Peyer's patch (tissue), 4 donors: ENCODE results near the gene GRIK3. TPM values are rescaled to one million over a fixed set of nuclear protein-coding genes. Genes with fewer than 3 reads are reported as not detected.

ENCODE experiments used
- DNase-seq, 3 donors: peaks; one replicate each; pipeline ENCODE4 v3.0.0-alpha.2; 2017 to 2019
- H3K27ac ChIP-seq, 4 donors: fragments of 200-600 bp; sonication (generic); one replicate each; pipeline ENCODE4 v1.5.1; 2016 to 2019
- H3K27me3 ChIP-seq, 2 donors: fragments of 200-600 bp; sonication (generic); one replicate each; pipeline ENCODE4 v1.5.1; 2019
- H3K36me3 ChIP-seq, 3 donors: fragments of 200-600 bp; sonication (generic); one replicate each; pipeline ENCODE4 v1.5.1; 2016 to 2019
- H3K4me1 ChIP-seq, 4 donors: fragments of 200-600 bp; sonication (generic); one replicate each; pipeline ENCODE4 v1.5.1; 2016 to 2019
- H3K4me3 ChIP-seq, 4 donors: fragments of 200-600 bp; sonication (generic); 1 replicate in 3 of 4; 2 replicates in 1 of 4; pipeline ENCODE4 v1.5.1; 2016 to 2019; ENCODE audit warnings: mild to moderate bottlenecking in 1 of 4
- H3K9me3 ChIP-seq, 4 donors: fragments of 200-600 bp; sonication (generic); one replicate each; pipeline ENCODE4 v1.5.1; 2016 to 2019; ENCODE audit warnings: mild to moderate bottlenecking in 1 of 4
- CTCF ChIP-seq, 6 experiments: fragments of 450-650 bp in 4 of 6; fragments of 200-600 bp in 2 of 6; sonication (generic) in 1 of 6; IDR thresholded peaks; one replicate each; pipeline ENCODE4 v1.5.1; 2017 to 2019; ENCODE audit warnings: antibody characterized with exemption in 6 of 6, mild to moderate bottlenecking in 3 of 6, moderate library complexity in 1 of 6
- POLR2A ChIP-seq, 2 donors: fragments of 450-650 bp; IDR thresholded peaks; one replicate each; pipeline ENCODE4 v1.5.1; 2017; ENCODE audit warnings: antibody characterized with exemption in 2 of 2, mild to moderate bottlenecking in 2 of 2, moderate library complexity in 2 of 2
- total RNA-seq, 4 donors: library from RNA; depleted of rRNA; stranded (reverse); fragments of >200 nt; gene quantifications; one replicate each; pipeline ENCODE4 v1.1.0, GENCODE V29; 2016

The GRIK3 gene
- total RNA-seq, 4 donors from 2014 or later, result 0.18 to 0.83 (median 0.62) TPM

- peaks cover 0 to 3% (median 0%) of the 10 kb centered on the region in 4 donors for H3K9me3 ChIP-seq
- no peaks in the 10 kb centered on the region for H3K36me3 ChIP-seq
- no peaks in the 10 kb centered on the region for H3K4me1 ChIP-seq
- H3K4me3 ChIP-seq, result no peak overlapping the region
- no peaks in the 10 kb centered on the region for H3K27me3 ChIP-seq
- no peak for DNase-seq
- no peak for TF ChIP-seq CTCF (IDR thresholded peaks at IDR 0.05)
- TF ChIP-seq POLR2A (IDR thresholded peaks at IDR 0.05), result no peak
- no peak overlapping the region for H3K27ac ChIP-seq
These were observed 34.6 kb upstream of the GRIK3 start for GRCh38 chr1:37068897-37069296.

- TF ChIP-seq POLR2A (IDR thresholded peaks at IDR 0.05), result no peak
- TF ChIP-seq CTCF (IDR thresholded peaks at IDR 0.05), result no peak
- no peaks in the 10 kb centered on the region for H3K4me1 ChIP-seq
- H3K27ac ChIP-seq, result no peak overlapping the region
- no peaks in the 10 kb centered on the region for H3K36me3 ChIP-seq
- H3K27me3 ChIP-seq, result no peaks in the 10 kb centered on the region
- peaks cover 0 to 3% (median 0%) of the 10 kb centered on the region in 4 donors for H3K9me3 ChIP-seq
- H3K4me3 ChIP-seq, result no peak overlapping the region
- no peak for DNase-seq
These were observed 33.9 kb upstream of the GRIK3 start for GRCh38 chr1:37068260-37068659.

GRCh38 chr1:37064039-37064438, 29.7 kb upstream of the GRIK3 start:
- TF ChIP-seq POLR2A (IDR thresholded peaks at IDR 0.05), result no peak
- H3K4me3 ChIP-seq, result no peak overlapping the region
- no peaks in the 10 kb centered on the region for H3K4me1 ChIP-seq
- H3K27ac ChIP-seq, result no peak overlapping the region
- no peak for DNase-seq
- no peaks in the 10 kb centered on the region for H3K27me3 ChIP-seq
- H3K36me3 ChIP-seq, result no peaks in the 10 kb centered on the region
- peaks cover 0 to 3% (median 0%) of the 10 kb centered on the region in 4 donors for H3K9me3 ChIP-seq

- no peaks in the 10 kb centered on the region for H3K9me3 ChIP-seq
- TF ChIP-seq CTCF (IDR thresholded peaks at IDR 0.05), result no peak
- no peak for TF ChIP-seq POLR2A (IDR thresholded peaks at IDR 0.05)
- DNase-seq, result no peak
- H3K27me3 ChIP-seq, result no peaks in the 10 kb centered on the region
- H3K4me1 ChIP-seq, result no peaks in the 10 kb centered on the region
- H3K4me3 ChIP-seq, result no peak overlapping the region
- H3K27ac ChIP-seq, result no peak overlapping the region
- no peaks in the 10 kb centered on the region for H3K36me3 ChIP-seq
These were observed 25.0 kb upstream of the GRIK3 start for GRCh38 chr1:37059346-37059745.

GRCh38 chr1:37058424-37058988, 24.2 kb upstream of the GRIK3 start:
- no peaks in the 10 kb centered on the region for H3K9me3 ChIP-seq
- TF ChIP-seq CTCF (IDR thresholded peaks at IDR 0.05) (no peak), POLR2A (IDR thresholded peaks at IDR 0.05) (no peak)
- no peak overlapping the region for H3K27ac ChIP-seq
- H3K27me3 ChIP-seq, result no peaks in the 10 kb centered on the region
- no peak overlapping the region for H3K4me3 ChIP-seq
- H3K36me3 ChIP-seq, result no peaks in the 10 kb centered on the region
- no peaks in the 10 kb centered on the region for H3K4me1 ChIP-seq
- DNase-seq, result no peak

GRCh38 chr1:37056325-37056724, 22.0 kb upstream of the GRIK3 start:
- Histone ChIP-seq H3K4me3 (no peak overlapping the region), H3K27me3 (no peaks in the 10 kb centered on the region), H3K36me3 (no peaks in the 10 kb centered on the region), H3K9me3 (no peaks in the 10 kb centered on the region), H3K27ac (no peak overlapping the region), H3K4me1 (no peaks in the 10 kb centered on the region)
- DNase-seq, result no peak
- TF ChIP-seq POLR2A (IDR thresholded peaks at IDR 0.05), result no peak
- no peak for TF ChIP-seq CTCF (IDR thresholded peaks at IDR 0.05)
